ENCODE results near the gene GDI1.

DNA sequence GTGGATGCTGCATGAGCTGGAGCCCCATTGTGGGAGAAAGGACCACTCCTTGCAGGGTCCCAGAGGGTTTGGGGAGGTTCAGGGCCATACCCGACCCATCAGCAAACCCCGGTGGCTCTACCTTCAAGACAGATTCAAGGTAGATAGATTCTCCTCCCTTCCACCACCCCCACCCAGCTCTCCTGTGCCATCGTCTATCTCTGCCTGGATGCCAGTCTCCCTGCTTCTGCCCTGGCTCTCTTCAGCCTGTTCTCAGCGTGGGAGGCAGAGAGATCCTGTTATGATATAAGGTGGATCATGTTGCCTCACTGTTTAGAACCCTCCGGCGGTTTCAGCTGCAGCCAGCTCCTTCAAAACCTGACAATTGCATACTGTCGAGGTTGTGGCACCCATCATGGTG lies 36.7 kb downstream of the GDI1 start:
- TF ChIP-seq, protein P1, sequence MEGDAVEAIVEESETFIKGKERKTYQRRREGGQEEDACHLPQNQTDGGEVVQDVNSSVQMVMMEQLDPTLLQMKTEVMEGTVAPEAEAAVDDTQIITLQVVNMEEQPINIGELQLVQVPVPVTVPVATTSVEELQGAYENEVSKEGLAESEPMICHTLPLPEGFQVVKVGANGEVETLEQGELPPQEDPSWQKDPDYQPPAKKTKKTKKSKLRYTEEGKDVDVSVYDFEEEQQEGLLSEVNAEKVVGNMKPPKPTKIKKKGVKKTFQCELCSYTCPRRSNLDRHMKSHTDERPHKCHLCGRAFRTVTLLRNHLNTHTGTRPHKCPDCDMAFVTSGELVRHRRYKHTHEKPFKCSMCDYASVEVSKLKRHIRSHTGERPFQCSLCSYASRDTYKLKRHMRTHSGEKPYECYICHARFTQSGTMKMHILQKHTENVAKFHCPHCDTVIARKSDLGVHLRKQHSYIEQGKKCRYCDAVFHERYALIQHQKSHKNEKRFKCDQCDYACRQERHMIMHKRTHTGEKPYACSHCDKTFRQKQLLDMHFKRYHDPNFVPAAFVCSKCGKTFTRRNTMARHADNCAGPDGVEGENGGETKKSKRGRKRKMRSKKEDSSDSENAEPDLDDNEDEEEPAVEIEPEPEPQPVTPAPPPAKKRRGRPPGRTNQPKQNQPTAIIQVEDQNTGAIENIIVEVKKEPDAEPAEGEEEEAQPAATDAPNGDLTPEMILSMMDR (IDR thresholded peaks at IDR 0.05) = no peak
- TF ChIP-seq EP300 (IDR thresholded peaks at IDR 0.05) (no peak), POLR2A (IDR thresholded peaks at IDR 0.05) (no peak)
